Small intestine (tissue), 7 donors: ENCODE data around the gene EPHA8. TPM values are rescaled to one million over a fixed set of nuclear protein-coding genes. Genes with fewer than 3 reads are reported as not detected.

ENCODE experiments used
- DNase-seq, 2 donors: peaks; one replicate each; pipeline versions ENCODE4 v3.0.0 to v3.0.0-alpha.2; 2013
- FAIRE-seq: peaks from 2 replicates; lab custom pipeline; 2012; peaks lifted over from hg19 to GRCh38; lab: Jason Lieb, UNC
- H3K27ac ChIP-seq, 3 donors: one replicate each; pipeline ENCODE4 v1.5.1; 2013; ENCODE audit warnings: low read length in 2 of 3, mild to moderate bottlenecking in 2 of 3, control low read depth in 1 of 3, inconsistent platforms in 1 of 3, low read depth in 1 of 3, moderate library complexity in 1 of 3
- H3K27me3 ChIP-seq, 3 donors: one replicate each; pipeline ENCODE4 v1.6.1; 2013; ENCODE audit warnings: low read length in 3 of 3, inconsistent platforms in 1 of 3; ENCODE audit not compliant: control insufficient read depth in 3 of 3, insufficient read depth in 3 of 3
- H3K36me3 ChIP-seq, 3 donors: one replicate each; pipeline ENCODE4 v1.6.1; 2013; ENCODE audit warnings: low read length in 3 of 3, inconsistent platforms in 1 of 3, low read depth in 1 of 3, mild to moderate bottlenecking in 1 of 3, moderate library complexity in 1 of 3; ENCODE audit not compliant: control insufficient read depth in 3 of 3, insufficient read depth in 2 of 3
- H3K4me1 ChIP-seq, 3 donors: one replicate each; pipeline ENCODE4 v1.6.1; 2013; ENCODE audit warnings: low read length in 2 of 3, inconsistent platforms in 1 of 3, low read depth in 1 of 3, mild to moderate bottlenecking in 1 of 3, moderate library complexity in 1 of 3; ENCODE audit not compliant: control insufficient read depth in 3 of 3, insufficient read depth in 2 of 3
- H3K4me3 ChIP-seq, 3 donors: one replicate each; pipeline ENCODE4 v1.5.1; 2013; ENCODE audit warnings: low read length in 3 of 3, control low read depth in 1 of 3, inconsistent platforms in 1 of 3, low read depth in 1 of 3, mild to moderate bottlenecking in 1 of 3, moderate library complexity in 1 of 3
- H3K9me3 ChIP-seq, 2 donors: one replicate each; pipeline ENCODE4 v1.6.1; 2013; ENCODE audit warnings: low read depth in 1 of 2, low read length in 1 of 2; ENCODE audit not compliant: control insufficient read depth in 2 of 2, insufficient read depth in 1 of 2
- WGBS, 3 donors: extraction: QIAGEN DNeasy Blood & Tissue Kit; methylation state at CpG; one replicate each; pipeline ENCODE4 v1.1.7; 2013; 5-methylcytosine and 5-hydroxymethylcytosine counted together
- polyA plus RNA-seq, 4 donors: library from polyadenylated mRNA; stranded (reverse) in 3 of 4; unstranded in 1 of 4; fragments of 200-250 nt in 3 of 4; fragments of 120-200 nt in 1 of 4; gene quantifications; one replicate each; pipeline versions ENCODE4 v1.2.1 to v1.2.3, GENCODE V29; 2013
- donor health status: healthy with polysubstance abuse.
- donor health status: control.
- donor health status: control.
- donor health status: Bipolar disorder and iron deficiency.
- donor health status: healthy.

EPHA8 gene
- polyA plus RNA-seq, 4 donors: 0.21 to 0.64 TPM; not detected in 2

GRCh38 chr1:22529901-22530621, 33.2 kb upstream of the EPHA8 start:
- no peak overlapping the region for H3K4me3 ChIP-seq
- WGBS, 3 donors: 65 to 78% (median 74%) methylated on average over 12 of the region's 12 CpGs
- H3K36me3 ChIP-seq: peaks cover 4 to 71% (median 5%) of the 10 kb centered on the region in 3 donors
- no peak for FAIRE-seq
- H3K4me1 ChIP-seq: peaks cover 0 to 21% (median 3%) of the 10 kb centered on the region in 3 donors
- H3K27me3 ChIP-seq: no peaks in the 10 kb centered on the region
- DNase-seq: peak in 1 of 2 donors; percentile 25
- H3K27ac ChIP-seq: peak overlapping the region in 2 of 3 donors; percentile 41 to 78
- no peaks in the 10 kb centered on the region for H3K9me3 ChIP-seq

- Histone ChIP-seq H3K27ac (peak overlapping the region in 2 of 3 donors; percentile 41 to 78), H3K4me1 (peaks cover 0 to 21% (median 3%) of the 10 kb centered on the region in 3 donors), H3K27me3 (no peaks in the 10 kb centered on the region), H3K9me3 (no peaks in the 10 kb centered on the region), H3K36me3 (peaks cover 3 to 70% (median 4%) of the 10 kb centered on the region in 3 donors), H3K4me3 (no peak overlapping the region)
- WGBS, 3 donors: 71 to 76% (median 74%) methylated on average over 3 of the region's 3 CpGs
- DNase-seq (no peak), FAIRE-seq (no peak)
These were observed 32.6 kb upstream of the EPHA8 start for GRCh38 chr1:22530715-22531114.

DNA sequence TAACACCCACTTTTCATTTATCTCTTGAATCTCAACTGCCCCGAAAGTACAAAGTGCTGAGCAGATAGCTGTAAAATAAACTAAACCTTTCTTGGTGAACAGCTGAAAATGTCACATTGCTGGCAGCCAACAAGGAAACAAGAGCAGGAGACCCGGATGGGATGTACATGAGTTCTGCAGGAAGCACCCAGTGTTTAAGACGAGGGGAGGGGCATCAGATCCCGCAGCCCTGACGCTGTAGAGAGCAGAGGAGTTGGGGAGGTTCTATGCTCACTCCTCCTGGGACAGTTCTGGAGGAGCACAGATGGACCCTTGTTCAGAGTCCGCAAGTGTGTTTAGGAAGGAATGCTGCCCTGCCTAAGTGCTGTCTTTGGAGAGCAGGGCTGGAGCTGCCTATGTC, 32.0 kb upstream of the EPHA8 start:
- no peaks in the 10 kb centered on the region for H3K9me3 ChIP-seq
- no peaks in the 10 kb centered on the region for H3K27me3 ChIP-seq
- WGBS, 3 donors: 25 to 34% (median 32%) methylated on average over 6 of the region's 6 CpGs
- peak overlapping the region in 2 of 3 donors; percentile 7 to 41 for H3K27ac ChIP-seq
- DNase-seq (peak; percentile 33 to 68), FAIRE-seq (no peak)
- H3K4me1 ChIP-seq: peaks cover 0 to 21% (median 3%) of the 10 kb centered on the region in 3 donors
- peaks cover 0 to 64% (median 4%) of the 10 kb centered on the region in 3 donors for H3K36me3 ChIP-seq
- H3K4me3 ChIP-seq: no peak overlapping the region

DNA sequence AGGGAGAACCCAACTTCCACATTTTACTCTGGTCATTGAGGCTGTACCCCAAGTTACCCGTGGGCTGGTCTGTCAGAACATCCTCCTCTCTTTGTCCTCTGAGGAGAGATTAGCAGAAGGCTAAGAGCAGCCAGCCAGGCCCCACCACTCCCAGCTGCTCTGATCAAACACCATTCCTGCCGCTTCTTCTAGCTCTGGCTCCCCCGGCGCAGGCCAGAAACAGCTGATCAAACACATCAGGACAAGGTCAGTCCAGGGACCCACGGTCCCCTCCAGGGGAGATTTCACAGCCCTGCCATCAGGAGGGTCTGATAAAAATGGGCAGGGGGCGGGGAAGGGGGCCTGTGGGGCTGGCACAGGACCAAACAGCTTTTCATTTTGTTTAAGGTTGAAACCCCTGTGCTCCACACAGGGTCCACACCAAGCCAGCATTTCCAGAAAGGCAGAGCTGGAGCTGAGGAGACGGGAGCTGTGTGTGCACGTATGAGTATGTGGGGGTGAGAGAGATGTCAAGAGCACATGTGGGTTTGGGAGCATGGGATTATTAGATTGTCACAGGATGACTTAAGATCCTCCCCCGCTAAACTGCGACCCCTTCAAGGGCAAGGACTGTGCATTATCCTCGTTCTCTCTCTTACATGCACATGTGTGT, 29.9 kb upstream of the EPHA8 start:
- WGBS, 3 donors: 85 to 87% (median 86%) methylated on average over 11 of the region's 11 CpGs
- DNase-seq (no peak), FAIRE-seq (no peak)

GRCh38 chr1:22534951-22535350, 28.3 kb upstream of the EPHA8 start:
- no peak for FAIRE-seq
- H3K9me3 ChIP-seq: no peaks in the 10 kb centered on the region
- no peak for DNase-seq
- peaks cover 0 to 35% (median 0%) of the 10 kb centered on the region in 3 donors for H3K36me3 ChIP-seq
- no peaks in the 10 kb centered on the region for H3K27me3 ChIP-seq
- no peak overlapping the region for H3K27ac ChIP-seq
- 90 to 92% (median 92%) methylated on average over 4 of the region's 4 CpGs for WGBS, 3 donors
- H3K4me1 ChIP-seq: peaks cover 0 to 21% (median 3%) of the 10 kb centered on the region in 3 donors
- no peak overlapping the region for H3K4me3 ChIP-seq

More for the DNA sequence above, 29.9 kb upstream of the EPHA8 start:
- Histone ChIP-seq H3K4me1 (peaks cover 0 to 21% (median 3%) of the 10 kb centered on the region in 3 donors), H3K4me3 (no peak overlapping the region), H3K27ac (no peak overlapping the region), H3K27me3 (no peaks in the 10 kb centered on the region), H3K36me3 (peaks cover 0 to 50% (median 0%) of the 10 kb centered on the region in 3 donors), H3K9me3 (no peaks in the 10 kb centered on the region)

GRCh38 chr1:22535399-22535798, 27.9 kb upstream of the EPHA8 start:
- FAIRE-seq: no peak
- Histone ChIP-seq H3K27ac (no peak overlapping the region), H3K27me3 (no peaks in the 10 kb centered on the region), H3K4me3 (no peak overlapping the region), H3K4me1 (peaks cover 0 to 16% (median 3%) of the 10 kb centered on the region in 3 donors), H3K9me3 (no peaks in the 10 kb centered on the region), H3K36me3 (peaks cover 0 to 34% (median 0%) of the 10 kb centered on the region in 3 donors)
- no peak for DNase-seq
- 91 to 93% (median 91%) methylated on average over 6 of the region's 6 CpGs for WGBS, 3 donors

DNA sequence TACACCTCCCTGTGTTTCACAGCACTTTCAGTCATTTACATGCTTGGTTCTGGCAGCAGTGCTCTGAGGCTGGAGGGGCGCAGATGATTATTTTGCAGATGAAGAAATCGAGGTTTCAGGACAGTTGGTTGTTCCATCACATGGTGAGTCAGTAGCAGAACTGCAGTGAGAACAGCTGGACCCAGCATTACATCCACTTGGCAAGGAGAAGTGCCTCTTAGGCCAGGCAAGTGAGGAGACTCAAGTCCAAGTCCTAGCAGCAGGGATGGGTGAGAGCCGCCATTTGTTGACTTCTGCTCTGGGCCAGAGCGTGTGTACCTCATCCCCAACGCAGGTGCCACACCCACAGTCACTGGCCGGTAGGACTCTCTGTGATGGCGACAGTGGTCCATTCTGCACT, 26.8 kb upstream of the EPHA8 start:
- WGBS, 3 donors: 77 to 86% (median 84%) methylated on average over 7 of the region's 7 CpGs
- H3K9me3 ChIP-seq: no peaks in the 10 kb centered on the region
- no peak for FAIRE-seq

DNA sequence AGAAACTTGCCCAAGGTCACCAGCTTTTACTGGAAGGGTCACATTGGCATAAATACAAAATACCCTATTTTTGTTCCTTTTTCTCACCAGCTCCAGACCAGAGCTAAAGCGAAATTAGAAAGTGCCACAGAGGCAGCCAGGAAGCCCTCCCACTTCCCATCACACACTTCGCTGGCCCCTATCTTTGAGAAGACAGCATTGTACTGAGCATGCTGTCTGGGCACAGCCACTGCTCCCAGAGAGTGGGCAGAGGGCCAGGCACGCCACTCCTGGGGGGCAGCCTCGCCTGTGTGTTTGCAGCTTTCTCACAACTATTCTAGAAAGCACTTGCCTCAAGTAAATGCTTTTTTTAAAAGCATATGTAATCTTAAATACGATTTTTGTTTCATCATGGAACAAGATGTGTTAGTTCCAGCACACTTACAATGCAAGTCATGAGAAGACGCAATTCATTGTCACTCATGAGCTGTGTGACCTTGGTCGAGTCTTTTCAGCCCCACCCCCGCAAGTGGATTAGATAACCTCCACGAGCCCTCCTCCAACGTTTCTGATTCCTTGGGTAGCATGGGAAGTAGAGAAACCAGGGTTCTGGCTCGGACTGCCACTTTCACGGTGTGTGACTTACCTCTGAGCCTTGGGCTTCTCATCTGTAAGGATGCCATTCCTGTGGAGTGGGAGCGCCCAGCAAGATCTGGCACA, 25.7 kb upstream of the EPHA8 start:
- Histone ChIP-seq H3K27me3 (no peaks in the 10 kb centered on the region), H3K4me3 (no peak overlapping the region), H3K36me3 (peaks cover 0 to 26% (median 0%) of the 10 kb centered on the region in 3 donors), H3K9me3 (no peaks in the 10 kb centered on the region), H3K27ac (no peak overlapping the region), H3K4me1 (no peaks in the 10 kb centered on the region)
- FAIRE-seq (no peak), DNase-seq (no peak)
- 76 to 84% (median 76%) methylated on average over 13 of the region's 13 CpGs for WGBS, 3 donors

More for the DNA sequence above, 26.8 kb upstream of the EPHA8 start:
- Histone ChIP-seq H3K36me3 (peaks cover 0 to 34% (median 0%) of the 10 kb centered on the region in 3 donors), H3K4me3 (no peak overlapping the region), H3K27me3 (no peaks in the 10 kb centered on the region), H3K27ac (no peak overlapping the region), H3K4me1 (peaks cover 0 to 8% (median 0%) of the 10 kb centered on the region in 3 donors)
- DNase-seq: no peak
